ENCODE data around the gene TIMP2. TPM values are rescaled to one million over a fixed set of nuclear protein-coding genes. Genes with fewer than 3 reads are reported as not detected.

TIMP2 gene
- total and polyA plus RNA-seq, 2 of the 13 experiments (the other 11 are each of a cell fraction or from before 2014, with no cell fraction given) = 3.8 to 8.5 TPM

GRCh38 chr17:78915872-78916632 is 9.1 kb downstream of the TIMP2 start:
- Histone ChIP-seq H3K9ac (ENCODE audit: insufficient read depth, low read depth, low read length) (no peak overlapping the region), H3K4me2 (ENCODE audit: low read depth, low read length) (no peak overlapping the region), H3K4me3 (replicated peaks in 1 of 3; ENCODE audit: insufficient read depth in 1 of 3, low read depth in 2 of 3, low read length in 3 of 3) (no peak overlapping the region), H3K4me1 (ENCODE audit: insufficient read depth, low read length) (peaks cover 32% of the 10 kb centered on the region), H2AFZ (ENCODE audit: low read length) (no peak overlapping the region), H3K9me3 (ENCODE audit: low read length) (no peaks in the 10 kb centered on the region), H3K27ac (ENCODE audit: extremely low read length, insufficient read depth, low read length) (no peak overlapping the region), H4K20me1 (ENCODE audit: insufficient read depth, low read length) (no peaks in the 10 kb centered on the region), H3K36me3 (replicated peaks in 1 of 2; ENCODE audit: control insufficient read depth in 1 of 2, insufficient read depth in 2 of 2, low read length in 2 of 2) (no peaks in the 10 kb centered on the region), H3K27me3 (ENCODE audit: control insufficient read depth in 1 of 2, insufficient read depth in 2 of 2, low read length in 2 of 2) (no peaks in the 10 kb centered on the region), H3K79me2 (ENCODE audit: insufficient read depth, low read length) (no peaks in the 10 kb centered on the region)
- no TSS peak for BruUV-seq (replicated peaks)
- intact Hi-C loops (cut with micrococcal nuclease; ENCODE audit: unreplicated experiment) (no loop called here), in situ Hi-C loops (cut with HindIII; ENCODE audit: extremely low pct_ligation_motif_present, low pct_unique_long_range_greater_than_20kb) (no loop called here)
- ChIA-PET CTCF (ENCODE audit: low intra/inter-chr PET ratio, low total read pairs) (no interaction called here), POLR2A (interaction anchor here (1.1 kb wide), 1 partner anchor 41 kb away, joined by 3 read pairs; no protein-coding TSS in a partner anchor)
- 93% methylated on average over 17 of the region's 17 CpGs for WGBS (ENCODE audit: low lambda C conversion rate)
- DNase-seq (ENCODE audit: low spot score) (no peak), FAIRE-seq (no peak), ATAC-seq (no peak)
- TF ChIP-seq FOXA3 (CRISPR knock-in tag; IDR thresholded peaks at IDR 0.05) (no peak), ZNF776 (CRISPR knock-in tag; IDR thresholded peaks at IDR 0.05) (peak; percentile 53; the same call in 1 of the 2 replicates), ZNF629 (CRISPR knock-in tag; conservative IDR thresholded peaks at IDR 0.05) (0 out of 2 replicates have a peak, but pooled peaks have one; percentile 41), POLR2A (IDR thresholded peaks at IDR 0.05; ENCODE audit: insufficient read depth in 1 of 2, low read depth in 2 of 2, low read length in 2 of 2) (no peak), ZBTB38 (CRISPR knock-in tag; IDR thresholded peaks at IDR 0.05) (0 out of 2 replicates have a peak, but pooled peaks have one; percentile 23)

- Histone ChIP-seq H3K9ac (ENCODE audit: insufficient read depth, low read depth, low read length) (no peak overlapping the region), H3K79me2 (ENCODE audit: insufficient read depth, low read length) (no peaks in the 10 kb centered on the region), H4K20me1 (ENCODE audit: insufficient read depth, low read length) (no peaks in the 10 kb centered on the region), H3K9me3 (ENCODE audit: low read length) (no peaks in the 10 kb centered on the region), H3K27me3 (ENCODE audit: control insufficient read depth in 1 of 2, insufficient read depth in 2 of 2, low read length in 2 of 2) (no peaks in the 10 kb centered on the region), H3K4me1 (ENCODE audit: insufficient read depth, low read length) (peaks cover 34% of the 10 kb centered on the region), H3K27ac (ENCODE audit: extremely low read length, insufficient read depth, low read length) (no peak overlapping the region), H3K4me2 (ENCODE audit: low read depth, low read length) (no peak overlapping the region), H3K36me3 (replicated peaks in 1 of 2; ENCODE audit: control insufficient read depth in 1 of 2, insufficient read depth in 2 of 2, low read length in 2 of 2) (no peaks in the 10 kb centered on the region; a peak in 1 of 5 replicates), H3K4me3 (replicated peaks in 1 of 3; ENCODE audit: insufficient read depth in 1 of 3, low read depth in 2 of 3, low read length in 3 of 3) (no peak overlapping the region), H2AFZ (ENCODE audit: low read length) (no peak overlapping the region)
- BruUV-seq (replicated peaks) = no TSS peak
- intact Hi-C loops (cut with micrococcal nuclease; ENCODE audit: unreplicated experiment) = no loop called here
- in situ Hi-C loops (cut with HindIII; ENCODE audit: extremely low pct_ligation_motif_present, low pct_unique_long_range_greater_than_20kb) = no loop called here
- POLR2A ChIA-PET = no interaction called here
- FAIRE-seq = no peak
- DNase-seq (ENCODE audit: low spot score) = no peak
- CTCF ChIA-PET (ENCODE audit: low intra/inter-chr PET ratio, low total read pairs) = no interaction called here
- ATAC-seq = no peak
- 95% methylated on average over 15 of the region's 15 CpGs for WGBS (ENCODE audit: low lambda C conversion rate)
- TF ChIP-seq FOXP4 (CRISPR knock-in tag; IDR thresholded peaks at IDR 0.05) (no peak), PCBP1 (IDR thresholded peaks at IDR 0.05; ENCODE audit: borderline replicate concordance, low read depth, low read length) (no peak), CHD2 (IDR thresholded peaks at IDR 0.05; ENCODE audit: low read depth, low read length) (no peak), ZSCAN22 (CRISPR knock-in tag; IDR thresholded peaks at IDR 0.05) (no peak), ZMYM4 (CRISPR knock-in tag; IDR thresholded peaks at IDR 0.05) (no peak), CREB3 (CRISPR knock-in tag; IDR thresholded peaks at IDR 0.05) (no peak), NR2F2 (IDR thresholded peaks at IDR 0.05; ENCODE audit: borderline replicate concordance, low read depth) (no peak), ATM (IDR thresholded peaks at IDR 0.05; ENCODE audit: borderline replicate concordance) (no peak), BRCA1 (CRISPR knock-in tag; IDR thresholded peaks at IDR 0.05) (no peak), TRAFD1 (CRISPR knock-in tag; IDR thresholded peaks at IDR 0.05; ENCODE audit: borderline replicate concordance) (no peak)
These were observed 12.1 kb downstream of the TIMP2 start for GRCh38 chr17:78913115-78913514.
